ENCODE measurements around the gene PARD3. TPM values are rescaled to one million over a fixed set of nuclear protein-coding genes. Genes with fewer than 3 reads are reported as not detected.

PARD3 gene
- total and polyA plus RNA-seq, 7 experiments from 2014 or later: 0.19 to 1.2 (median 0.43) TPM

DNA sequence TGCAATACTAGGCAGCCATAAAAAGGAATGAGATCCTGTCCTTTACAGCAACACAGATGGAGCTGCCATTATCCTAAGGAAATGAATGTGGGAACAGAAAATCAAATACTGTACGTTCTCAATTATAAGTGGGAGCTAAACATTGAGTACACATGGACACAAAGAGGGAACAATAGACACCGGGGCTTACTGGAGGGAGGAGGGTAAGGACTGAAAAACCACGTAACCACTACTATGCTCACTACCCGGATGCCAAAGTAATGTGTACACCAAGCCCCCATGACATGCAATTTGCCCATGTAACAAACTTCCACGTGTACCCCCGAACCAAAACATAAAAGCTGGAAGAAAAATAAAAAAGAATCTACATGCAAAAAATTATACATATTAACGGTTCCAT lies 587.0 kb downstream of the PARD3 start:
- no peaks in the 10 kb centered on the region for H3K9me3 ChIP-seq (ENCODE audit: control insufficient read depth in 2 of 3, low read length in 3 of 3)
- ChIA-PET CTCF (interaction anchor here (0.9 kb wide), 1 partner anchor 8 kb away, joined by 3 read pairs; no protein-coding TSS in a partner anchor), POLR2A (no interaction called here)
- intact Hi-C loops (cut with micrococcal nuclease): no loop called here
- H3K27ac ChIP-seq (ENCODE audit: low read depth, low read length): no peak overlapping the region
- peaks cover 0 to 14% (median 5%) of the 10 kb centered on the region in 5 donors for H3K27me3 Mint-ChIP-seq
- H3K4me3 Mint-ChIP-seq: no peak overlapping the region
- no peak overlapping the region for H3K27ac Mint-ChIP-seq
- H3K27me3 ChIP-seq (ENCODE audit: control insufficient read depth in 2 of 2, insufficient read depth in 2 of 2, low read length in 2 of 2): no peaks in the 10 kb centered on the region
- H3K4me1 ChIP-seq (ENCODE audit: control insufficient read depth in 2 of 2, insufficient read depth in 2 of 2, low read length in 2 of 2): no peaks in the 10 kb centered on the region
- no peak overlapping the region for H3K4me3 ChIP-seq (ENCODE audit: low read length)
- H3K9me3 Mint-ChIP-seq: peaks cover 0 to 9% (median 6%) of the 10 kb centered on the region in 11 donors
- DNase-seq: no peak
- no peaks in the 10 kb centered on the region for H3K36me3 ChIP-seq (ENCODE audit: control insufficient read depth in 2 of 3, insufficient read depth in 3 of 3, low read length in 3 of 3)
- H3K36me3 Mint-ChIP-seq: peaks cover 0 to 1% (median 0%) of the 10 kb centered on the region in 5 donors
- ATAC-seq: no peak
- no peaks in the 10 kb centered on the region for H3K4me1 Mint-ChIP-seq

GRCh38 chr10:34224639-34225038 lies 590.5 kb downstream of the PARD3 start:
- Histone ChIP-seq H3K4me1 (ENCODE audit: control insufficient read depth in 2 of 2, insufficient read depth in 2 of 2, low read length in 2 of 2) (no peaks in the 10 kb centered on the region), H3K4me3 (ENCODE audit: low read length) (no peak overlapping the region), H3K27ac (ENCODE audit: low read depth, low read length) (no peak overlapping the region), H3K36me3 (ENCODE audit: control insufficient read depth in 2 of 3, insufficient read depth in 3 of 3, low read length in 3 of 3) (no peaks in the 10 kb centered on the region), H3K27me3 (ENCODE audit: control insufficient read depth in 2 of 2, insufficient read depth in 2 of 2, low read length in 2 of 2) (no peaks in the 10 kb centered on the region), H3K9me3 (ENCODE audit: control insufficient read depth in 2 of 3, low read length in 3 of 3) (no peaks in the 10 kb centered on the region)
- DNase-seq (no peak), ATAC-seq (no peak)
- H3K36me3 Mint-ChIP-seq: peaks cover 0 to 1% (median 0%) of the 10 kb centered on the region in 5 donors
- POLR2A ChIA-PET: interaction anchor here (0.8 kb wide), 1 partner anchor 55 kb away, joined by 3 read pairs; no protein-coding TSS in a partner anchor
- intact Hi-C loops (cut with micrococcal nuclease): no loop called here
- H3K4me3 Mint-ChIP-seq: no peak overlapping the region
- no peak overlapping the region for H3K27ac Mint-ChIP-seq
- peaks cover 0 to 15% (median 11%) of the 10 kb centered on the region in 7 donors for H3K4me1 Mint-ChIP-seq
- CTCF ChIA-PET: no interaction called here
- peaks cover 0 to 17% (median 5%) of the 10 kb centered on the region in 5 donors for H3K27me3 Mint-ChIP-seq
- H3K9me3 Mint-ChIP-seq: peaks cover 0 to 9% (median 6%) of the 10 kb centered on the region in 11 donors

DNA sequence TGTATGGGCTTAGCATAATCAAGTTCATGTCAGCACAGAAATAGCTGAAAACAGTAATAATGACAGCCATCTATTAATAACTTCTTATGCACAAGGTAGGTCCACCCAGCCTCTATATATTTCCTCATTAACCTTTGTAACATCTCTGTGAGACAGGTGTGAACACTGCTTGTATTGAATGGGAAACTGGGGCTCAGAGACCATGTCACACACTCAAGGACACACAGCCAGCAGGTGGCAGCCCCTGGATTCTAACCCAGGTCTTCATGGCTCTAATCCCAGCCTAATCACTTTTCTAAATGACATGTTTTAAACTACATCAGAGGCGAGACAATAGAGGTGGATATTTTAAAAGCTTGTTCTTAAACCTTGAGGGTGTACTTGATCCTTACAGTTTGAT lies 591.4 kb downstream of the PARD3 start:
- H3K27me3 ChIP-seq (ENCODE audit: control insufficient read depth in 2 of 2, insufficient read depth in 2 of 2, low read length in 2 of 2): no peaks in the 10 kb centered on the region
- H3K4me3 ChIP-seq (ENCODE audit: low read length): no peak overlapping the region
- Mint-ChIP-seq H3K4me3 (no peak overlapping the region), H3K27ac (no peak overlapping the region), H3K9me3 (peaks cover 0 to 9% (median 6%) of the 10 kb centered on the region in 11 donors), H3K36me3 (peaks cover 0 to 1% (median 0%) of the 10 kb centered on the region in 5 donors), H3K27me3 (peaks cover 0 to 16% (median 5%) of the 10 kb centered on the region in 5 donors), H3K4me1 (peaks cover 0 to 24% (median 17%) of the 10 kb centered on the region in 7 donors)
- H3K9me3 ChIP-seq (ENCODE audit: control insufficient read depth in 2 of 3, low read length in 3 of 3): no peaks in the 10 kb centered on the region
- DNase-seq (no peak), ATAC-seq (no peak)
- intact Hi-C loops (cut with micrococcal nuclease): no loop called here
- no peak overlapping the region for H3K27ac ChIP-seq (ENCODE audit: low read depth, low read length)
- no peaks in the 10 kb centered on the region for H3K4me1 ChIP-seq (ENCODE audit: control insufficient read depth in 2 of 2, insufficient read depth in 2 of 2, low read length in 2 of 2)
- H3K36me3 ChIP-seq (ENCODE audit: control insufficient read depth in 2 of 3, insufficient read depth in 3 of 3, low read length in 3 of 3): no peaks in the 10 kb centered on the region
- ChIA-PET POLR2A (no interaction called here), CTCF (no interaction called here)

GRCh38 chr10:34222359-34222758 lies 592.7 kb downstream of the PARD3 start:
- Mint-ChIP-seq H3K36me3 (peaks cover 0 to 1% (median 0%) of the 10 kb centered on the region in 5 donors), H3K4me1 (peaks cover 0 to 28% (median 22%) of the 10 kb centered on the region in 7 donors), H3K27me3 (peaks cover 0 to 17% (median 5%) of the 10 kb centered on the region in 5 donors), H3K27ac (no peak overlapping the region), H3K9me3 (peaks cover 0 to 9% (median 6%) of the 10 kb centered on the region in 11 donors), H3K4me3 (no peak overlapping the region)
- H3K36me3 ChIP-seq (ENCODE audit: control insufficient read depth in 2 of 3, insufficient read depth in 3 of 3, low read length in 3 of 3): no peaks in the 10 kb centered on the region
- H3K27ac ChIP-seq (ENCODE audit: low read depth, low read length): no peak overlapping the region
- ChIA-PET POLR2A (no interaction called here), CTCF (no interaction called here)
- no peak for ATAC-seq
- intact Hi-C loops (cut with micrococcal nuclease): no loop called here
- H3K4me1 ChIP-seq (ENCODE audit: control insufficient read depth in 2 of 2, insufficient read depth in 2 of 2, low read length in 2 of 2): no peaks in the 10 kb centered on the region
- H3K4me3 ChIP-seq (ENCODE audit: low read length): no peak overlapping the region
- no peak for DNase-seq
- no peaks in the 10 kb centered on the region for H3K27me3 ChIP-seq (ENCODE audit: control insufficient read depth in 2 of 2, insufficient read depth in 2 of 2, low read length in 2 of 2)
- no peaks in the 10 kb centered on the region for H3K9me3 ChIP-seq (ENCODE audit: control insufficient read depth in 2 of 3, low read length in 3 of 3)

DNA sequence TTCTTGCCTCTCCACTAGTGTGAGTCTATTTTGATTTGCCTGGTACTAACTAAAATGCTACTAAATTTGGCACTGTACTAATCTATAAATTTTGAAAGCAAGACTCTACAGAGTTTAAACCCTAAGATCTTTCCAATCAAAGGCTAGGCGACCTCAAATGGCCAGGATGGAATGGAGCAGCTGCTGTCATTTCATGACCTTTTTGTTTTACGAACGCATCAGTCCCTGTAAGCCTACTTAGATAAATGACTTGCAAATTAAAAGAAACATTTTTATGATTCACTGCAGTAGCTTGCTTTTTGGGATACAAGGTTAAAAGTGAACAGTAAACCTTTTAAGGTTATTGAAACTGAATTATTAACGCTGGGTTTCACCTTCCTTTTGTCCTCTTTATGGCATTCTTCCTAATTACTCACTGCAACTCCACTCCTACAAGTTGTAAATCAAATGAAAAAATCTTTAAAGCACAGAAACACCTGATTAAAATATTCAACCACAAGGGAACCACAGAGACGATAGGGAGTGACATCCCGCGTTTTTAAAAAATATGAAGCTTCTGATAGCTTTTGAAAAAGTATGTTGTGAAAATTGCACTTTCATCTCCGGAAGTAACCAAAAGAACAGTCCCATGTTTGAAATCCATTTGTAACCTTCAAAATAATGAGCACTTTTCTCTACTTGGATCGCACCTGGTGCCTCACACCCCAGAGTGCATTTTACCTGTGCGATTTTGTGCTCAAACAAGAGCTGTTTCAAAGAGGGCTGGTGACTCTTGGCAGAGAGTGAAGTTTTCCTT lies 595.1 kb downstream of the PARD3 start:
- H3K27ac Mint-ChIP-seq: peak overlapping the region in 5 of 9 donors; percentile 20 to 64 (median 39)

GRCh38 chr10:34217524-34217923 lies 597.6 kb downstream of the PARD3 start:
- Mint-ChIP-seq H3K4me3 (no peak overlapping the region), H3K36me3 (no peaks in the 10 kb centered on the region), H3K9me3 (peaks cover 0 to 2% (median 0%) of the 10 kb centered on the region in 11 donors), H3K4me1 (peaks cover 0 to 28% (median 22%) of the 10 kb centered on the region in 7 donors), H3K27me3 (peaks cover 0 to 8% (median 0%) of the 10 kb centered on the region in 5 donors), H3K27ac (peak overlapping the region in 1 of 9 donors; percentile 3)
- no peaks in the 10 kb centered on the region for H3K27me3 ChIP-seq (ENCODE audit: control insufficient read depth in 2 of 2, insufficient read depth in 2 of 2, low read length in 2 of 2)
- ChIA-PET POLR2A (no interaction called here), CTCF (no interaction called here)
- no peak for DNase-seq
- H3K9me3 ChIP-seq (ENCODE audit: control insufficient read depth in 2 of 3, low read length in 3 of 3): no peaks in the 10 kb centered on the region
- H3K4me1 ChIP-seq (ENCODE audit: control insufficient read depth in 2 of 2, insufficient read depth in 2 of 2, low read length in 2 of 2): no peaks in the 10 kb centered on the region
- H3K4me3 ChIP-seq (ENCODE audit: low read length): no peak overlapping the region
- ATAC-seq: no peak
- intact Hi-C loops (cut with micrococcal nuclease): no loop called here
- no peak overlapping the region for H3K27ac ChIP-seq (ENCODE audit: low read depth, low read length)
- no peaks in the 10 kb centered on the region for H3K36me3 ChIP-seq (ENCODE audit: control insufficient read depth in 2 of 3, insufficient read depth in 3 of 3, low read length in 3 of 3)

More for the DNA sequence above, 595.1 kb downstream of the PARD3 start:
- ATAC-seq (no peak), DNase-seq (peak in 3 of 9 donors; percentile 8 to 31 (median 27))
- peaks cover 0 to 28% (median 22%) of the 10 kb centered on the region in 7 donors for H3K4me1 Mint-ChIP-seq
- POLR2A ChIA-PET: no interaction called here
- no peaks in the 10 kb centered on the region for H3K4me1 ChIP-seq (ENCODE audit: control insufficient read depth in 2 of 2, insufficient read depth in 2 of 2, low read length in 2 of 2)
- H3K27me3 ChIP-seq (ENCODE audit: control insufficient read depth in 2 of 2, insufficient read depth in 2 of 2, low read length in 2 of 2): no peaks in the 10 kb centered on the region
- no peaks in the 10 kb centered on the region for H3K36me3 ChIP-seq (ENCODE audit: control insufficient read depth in 2 of 3, insufficient read depth in 3 of 3, low read length in 3 of 3)
- peaks cover 0 to 2% (median 0%) of the 10 kb centered on the region in 11 donors for H3K9me3 Mint-ChIP-seq
- peak overlapping the region in 8 of 10 donors; percentile 8 to 72 (median 54) for H3K4me3 Mint-ChIP-seq
- intact Hi-C loops (cut with micrococcal nuclease): no loop called here
- CTCF ChIA-PET: interaction anchor here (1.0 kb wide), 1 partner anchor 9 kb away, joined by 3 read pairs; no protein-coding TSS in a partner anchor
- H3K4me3 ChIP-seq (ENCODE audit: low read length): no peak overlapping the region
- no peak overlapping the region for H3K27ac ChIP-seq (ENCODE audit: low read depth, low read length)
- peaks cover 0 to under 1% (median 0%) of the 10 kb centered on the region in 5 donors for H3K36me3 Mint-ChIP-seq
- H3K9me3 ChIP-seq (ENCODE audit: control insufficient read depth in 2 of 3, low read length in 3 of 3): no peaks in the 10 kb centered on the region
- peaks cover 0 to 13% (median 2%) of the 10 kb centered on the region in 5 donors for H3K27me3 Mint-ChIP-seq

All from naive thymus-derived CD4-positive, alpha-beta T cell (primary cell).